Left renal cortex interstitium (tissue), 4 donors: Measurements from ENCODE around the gene TMEM273. TPM values are rescaled to one million over a fixed set of nuclear protein-coding genes. Genes with fewer than 3 reads are reported as not detected.

ENCODE experiments used
- DNase-seq, 4 donors: peaks; one replicate each; pipeline ENCODE4 v3.0.0-alpha.2; 2013; ENCODE audit warnings: low read depth in 4 of 4, low spot score in 2 of 4, missing footprints in 1 of 4
- polyA plus RNA-seq, 4 donors: library from polyadenylated mRNA; unstranded; fragments of 120-200 nt; gene quantifications; one replicate each; pipeline ENCODE4 v1.2.1, GENCODE V29; 2013; ENCODE audit not compliant: insufficient read length in 4 of 4

The TMEM273 gene
- polyA plus RNA-seq, 4 donors = 1.9 to 3.0 (median 2.5) TPM

GRCh38 chr10:49105076-49105475 is 83.1 kb downstream of the TMEM273 start:
- DNase-seq = no peak

Other genes with a start within 250 kb of the TMEM273 start
- gene LRRC18, start 248.6 kb downstream of the TMEM273 start, polyA plus RNA-seq = under 1 TPM in 3 of 4 donors, not detected in 1; 0.11 to 0.19 (median 0.17) TPM
- 10 to 100 TPM; 13.7 to 16.8 (median 14.0) TPM for gene VSTM4, start 72.9 kb downstream of the TMEM273 start, polyA plus RNA-seq
- gene FAM170B, start 54.4 kb downstream of the TMEM273 start, polyA plus RNA-seq = not detected
- gene C10orf71, start 110.8 kb upstream of the TMEM273 start, polyA plus RNA-seq = under 1 TPM; 0.07 to 0.34 (median 0.14) TPM
- gene DRGX, start 207.7 kb upstream of the TMEM273 start, polyA plus RNA-seq = under 1 TPM in 1 of 4 donors, not detected in 3; 0.14 TPM